ENCODE results near the gene ZNF784. TPM values are rescaled to one million over a fixed set of nuclear protein-coding genes. Genes with fewer than 3 reads are reported as not detected.

The ZNF784 gene
- total and polyA plus RNA-seq, 2 of the 13 experiments (the other 11 are each of a cell fraction or from before 2014, with no cell fraction given) = 4.1 to 4.2 TPM

DNA sequence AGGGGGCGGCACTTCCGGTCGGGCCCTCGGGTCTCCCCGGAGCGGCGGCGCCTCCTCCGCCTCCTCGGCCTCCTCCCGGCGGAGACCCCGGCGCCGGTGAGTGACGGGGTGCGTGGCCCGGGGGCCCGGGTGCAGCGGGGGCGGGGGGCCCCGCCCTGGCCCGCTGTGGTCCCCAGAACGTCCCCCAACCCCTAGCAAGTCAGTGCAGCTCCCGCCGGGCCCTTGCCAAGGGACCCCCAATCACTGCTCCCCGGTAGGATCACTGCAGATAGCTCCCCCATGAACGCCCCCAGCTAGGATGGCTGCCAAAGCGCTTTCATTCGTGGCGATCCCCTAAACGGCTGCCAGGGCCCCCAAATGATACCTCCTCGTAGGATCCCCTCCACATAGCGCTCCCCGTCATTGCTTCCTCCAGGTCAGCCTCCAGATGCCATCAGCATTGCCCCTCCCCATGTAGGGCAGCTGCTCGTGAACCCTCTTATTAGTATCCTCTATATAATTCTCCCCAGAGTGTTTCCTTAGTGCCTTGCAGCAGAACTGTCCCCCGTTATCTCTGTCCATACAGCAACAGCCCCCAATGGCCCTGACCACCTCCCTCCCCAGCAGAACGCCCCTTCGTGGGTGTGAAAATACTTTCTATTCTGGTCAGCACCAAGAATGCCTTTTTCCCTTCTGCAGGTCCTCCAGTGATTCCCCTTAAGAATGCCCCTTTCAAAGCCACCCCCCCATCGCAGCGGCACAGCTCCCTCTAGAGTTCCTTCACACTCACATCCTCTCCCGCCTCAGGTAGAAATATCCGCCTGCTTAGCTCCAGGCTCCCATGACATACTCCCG, 18.5 kb downstream of the ZNF784 start, which contains the start of gene ZNF865 (continued):
- TF ChIP-seq, protein P1, sequence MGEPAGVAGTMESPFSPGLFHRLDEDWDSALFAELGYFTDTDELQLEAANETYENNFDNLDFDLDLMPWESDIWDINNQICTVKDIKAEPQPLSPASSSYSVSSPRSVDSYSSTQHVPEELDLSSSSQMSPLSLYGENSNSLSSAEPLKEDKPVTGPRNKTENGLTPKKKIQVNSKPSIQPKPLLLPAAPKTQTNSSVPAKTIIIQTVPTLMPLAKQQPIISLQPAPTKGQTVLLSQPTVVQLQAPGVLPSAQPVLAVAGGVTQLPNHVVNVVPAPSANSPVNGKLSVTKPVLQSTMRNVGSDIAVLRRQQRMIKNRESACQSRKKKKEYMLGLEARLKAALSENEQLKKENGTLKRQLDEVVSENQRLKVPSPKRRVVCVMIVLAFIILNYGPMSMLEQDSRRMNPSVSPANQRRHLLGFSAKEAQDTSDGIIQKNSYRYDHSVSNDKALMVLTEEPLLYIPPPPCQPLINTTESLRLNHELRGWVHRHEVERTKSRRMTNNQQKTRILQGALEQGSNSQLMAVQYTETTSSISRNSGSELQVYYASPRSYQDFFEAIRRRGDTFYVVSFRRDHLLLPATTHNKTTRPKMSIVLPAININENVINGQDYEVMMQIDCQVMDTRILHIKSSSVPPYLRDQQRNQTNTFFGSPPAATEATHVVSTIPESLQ (CRISPR knock-in tag; conservative IDR thresholded peaks at IDR 0.05) = no peak
- TF ChIP-seq ZNF230 (CRISPR knock-in tag; IDR thresholded peaks at IDR 0.05) = no peak
- no peak for TF ChIP-seq ZSCAN30 (CRISPR knock-in tag; IDR thresholded peaks at IDR 0.05)
- TF ChIP-seq, protein P2, sequence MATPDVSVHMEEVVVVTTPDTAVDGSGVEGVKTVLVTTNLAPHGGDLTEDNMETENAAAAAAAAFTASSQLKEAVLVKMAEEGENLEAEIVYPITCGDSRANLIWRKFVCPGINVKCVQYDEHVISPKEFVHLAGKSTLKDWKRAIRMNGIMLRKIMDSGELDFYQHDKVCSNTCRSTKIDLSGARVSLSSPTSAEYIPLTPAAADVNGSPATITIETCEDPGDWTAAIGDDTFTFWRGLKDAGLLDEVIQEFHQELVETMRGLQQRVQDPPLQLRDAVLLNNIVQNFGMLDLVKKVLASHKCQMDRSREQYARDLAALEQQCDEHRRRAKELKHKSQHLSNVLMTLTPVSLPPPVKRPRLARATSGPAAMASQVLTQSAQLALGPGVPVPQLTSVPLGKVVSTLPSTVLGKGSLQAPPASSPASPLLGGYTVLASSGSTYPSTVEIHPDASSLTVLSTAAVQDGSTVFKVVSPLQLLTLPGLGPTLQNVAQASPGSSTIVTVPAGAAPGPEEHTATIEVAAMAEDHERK (CRISPR knock-in tag; IDR thresholded peaks at IDR 0.05; ENCODE audit: low read depth) = no peak
- TF ChIP-seq HOXA7 (CRISPR knock-in tag; IDR thresholded peaks at IDR 0.05) = no peak
- no peak for TF ChIP-seq ZNF570 (CRISPR knock-in tag; IDR thresholded peaks at IDR 0.05; ENCODE audit: borderline replicate concordance)
- TF ChIP-seq POGZ (CRISPR knock-in tag; IDR thresholded peaks at IDR 0.05) = no peak
- TF ChIP-seq SALL1 (CRISPR knock-in tag; IDR thresholded peaks at IDR 0.05) = 0 out of 2 replicates have a peak, but pooled peaks have one; percentile 26
- TF ChIP-seq ZNF180 (CRISPR knock-in tag; IDR thresholded peaks at IDR 0.05; ENCODE audit: borderline replicate concordance, low read depth) = no peak
- peak; percentile 33; the same call in 1 of the 2 replicates for TF ChIP-seq TBX2 (CRISPR knock-in tag; IDR thresholded peaks at IDR 0.05; ENCODE audit: borderline replicate concordance)
- TF ChIP-seq, protein P3, sequence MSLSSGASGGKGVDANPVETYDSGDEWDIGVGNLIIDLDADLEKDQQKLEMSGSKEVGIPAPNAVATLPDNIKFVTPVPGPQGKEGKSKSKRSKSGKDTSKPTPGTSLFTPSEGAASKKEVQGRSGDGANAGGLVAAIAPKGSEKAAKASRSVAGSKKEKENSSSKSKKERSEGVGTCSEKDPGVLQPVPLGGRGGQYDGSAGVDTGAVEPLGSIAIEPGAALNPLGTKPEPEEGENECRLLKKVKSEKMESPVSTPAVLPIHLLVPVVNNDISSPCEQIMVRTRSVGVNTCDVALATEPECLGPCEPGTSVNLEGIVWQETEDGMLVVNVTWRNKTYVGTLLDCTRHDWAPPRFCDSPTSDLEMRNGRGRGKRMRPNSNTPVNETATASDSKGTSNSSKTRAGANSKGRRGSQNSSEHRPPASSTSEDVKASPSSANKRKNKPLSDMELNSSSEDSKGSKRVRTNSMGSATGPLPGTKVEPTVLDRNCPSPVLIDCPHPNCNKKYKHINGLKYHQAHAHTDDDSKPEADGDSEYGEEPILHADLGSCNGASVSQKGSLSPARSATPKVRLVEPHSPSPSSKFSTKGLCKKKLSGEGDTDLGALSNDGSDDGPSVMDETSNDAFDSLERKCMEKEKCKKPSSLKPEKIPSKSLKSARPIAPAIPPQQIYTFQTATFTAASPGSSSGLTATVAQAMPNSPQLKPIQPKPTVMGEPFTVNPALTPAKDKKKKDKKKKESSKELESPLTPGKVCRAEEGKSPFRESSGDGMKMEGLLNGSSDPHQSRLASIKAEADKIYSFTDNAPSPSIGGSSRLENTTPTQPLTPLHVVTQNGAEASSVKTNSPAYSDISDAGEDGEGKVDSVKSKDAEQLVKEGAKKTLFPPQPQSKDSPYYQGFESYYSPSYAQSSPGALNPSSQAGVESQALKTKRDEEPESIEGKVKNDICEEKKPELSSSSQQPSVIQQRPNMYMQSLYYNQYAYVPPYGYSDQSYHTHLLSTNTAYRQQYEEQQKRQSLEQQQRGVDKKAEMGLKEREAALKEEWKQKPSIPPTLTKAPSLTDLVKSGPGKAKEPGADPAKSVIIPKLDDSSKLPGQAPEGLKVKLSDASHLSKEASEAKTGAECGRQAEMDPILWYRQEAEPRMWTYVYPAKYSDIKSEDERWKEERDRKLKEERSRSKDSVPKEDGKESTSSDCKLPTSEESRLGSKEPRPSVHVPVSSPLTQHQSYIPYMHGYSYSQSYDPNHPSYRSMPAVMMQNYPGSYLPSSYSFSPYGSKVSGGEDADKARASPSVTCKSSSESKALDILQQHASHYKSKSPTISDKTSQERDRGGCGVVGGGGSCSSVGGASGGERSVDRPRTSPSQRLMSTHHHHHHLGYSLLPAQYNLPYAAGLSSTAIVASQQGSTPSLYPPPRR (CRISPR knock-in tag; IDR thresholded peaks at IDR 0.05; ENCODE audit: borderline replicate concordance) = no peak
- TF ChIP-seq CEBPB (IDR thresholded peaks at IDR 0.05; ENCODE audit: borderline replicate concordance, low read depth, low read length) = no peak
- TF ChIP-seq, protein P4, sequence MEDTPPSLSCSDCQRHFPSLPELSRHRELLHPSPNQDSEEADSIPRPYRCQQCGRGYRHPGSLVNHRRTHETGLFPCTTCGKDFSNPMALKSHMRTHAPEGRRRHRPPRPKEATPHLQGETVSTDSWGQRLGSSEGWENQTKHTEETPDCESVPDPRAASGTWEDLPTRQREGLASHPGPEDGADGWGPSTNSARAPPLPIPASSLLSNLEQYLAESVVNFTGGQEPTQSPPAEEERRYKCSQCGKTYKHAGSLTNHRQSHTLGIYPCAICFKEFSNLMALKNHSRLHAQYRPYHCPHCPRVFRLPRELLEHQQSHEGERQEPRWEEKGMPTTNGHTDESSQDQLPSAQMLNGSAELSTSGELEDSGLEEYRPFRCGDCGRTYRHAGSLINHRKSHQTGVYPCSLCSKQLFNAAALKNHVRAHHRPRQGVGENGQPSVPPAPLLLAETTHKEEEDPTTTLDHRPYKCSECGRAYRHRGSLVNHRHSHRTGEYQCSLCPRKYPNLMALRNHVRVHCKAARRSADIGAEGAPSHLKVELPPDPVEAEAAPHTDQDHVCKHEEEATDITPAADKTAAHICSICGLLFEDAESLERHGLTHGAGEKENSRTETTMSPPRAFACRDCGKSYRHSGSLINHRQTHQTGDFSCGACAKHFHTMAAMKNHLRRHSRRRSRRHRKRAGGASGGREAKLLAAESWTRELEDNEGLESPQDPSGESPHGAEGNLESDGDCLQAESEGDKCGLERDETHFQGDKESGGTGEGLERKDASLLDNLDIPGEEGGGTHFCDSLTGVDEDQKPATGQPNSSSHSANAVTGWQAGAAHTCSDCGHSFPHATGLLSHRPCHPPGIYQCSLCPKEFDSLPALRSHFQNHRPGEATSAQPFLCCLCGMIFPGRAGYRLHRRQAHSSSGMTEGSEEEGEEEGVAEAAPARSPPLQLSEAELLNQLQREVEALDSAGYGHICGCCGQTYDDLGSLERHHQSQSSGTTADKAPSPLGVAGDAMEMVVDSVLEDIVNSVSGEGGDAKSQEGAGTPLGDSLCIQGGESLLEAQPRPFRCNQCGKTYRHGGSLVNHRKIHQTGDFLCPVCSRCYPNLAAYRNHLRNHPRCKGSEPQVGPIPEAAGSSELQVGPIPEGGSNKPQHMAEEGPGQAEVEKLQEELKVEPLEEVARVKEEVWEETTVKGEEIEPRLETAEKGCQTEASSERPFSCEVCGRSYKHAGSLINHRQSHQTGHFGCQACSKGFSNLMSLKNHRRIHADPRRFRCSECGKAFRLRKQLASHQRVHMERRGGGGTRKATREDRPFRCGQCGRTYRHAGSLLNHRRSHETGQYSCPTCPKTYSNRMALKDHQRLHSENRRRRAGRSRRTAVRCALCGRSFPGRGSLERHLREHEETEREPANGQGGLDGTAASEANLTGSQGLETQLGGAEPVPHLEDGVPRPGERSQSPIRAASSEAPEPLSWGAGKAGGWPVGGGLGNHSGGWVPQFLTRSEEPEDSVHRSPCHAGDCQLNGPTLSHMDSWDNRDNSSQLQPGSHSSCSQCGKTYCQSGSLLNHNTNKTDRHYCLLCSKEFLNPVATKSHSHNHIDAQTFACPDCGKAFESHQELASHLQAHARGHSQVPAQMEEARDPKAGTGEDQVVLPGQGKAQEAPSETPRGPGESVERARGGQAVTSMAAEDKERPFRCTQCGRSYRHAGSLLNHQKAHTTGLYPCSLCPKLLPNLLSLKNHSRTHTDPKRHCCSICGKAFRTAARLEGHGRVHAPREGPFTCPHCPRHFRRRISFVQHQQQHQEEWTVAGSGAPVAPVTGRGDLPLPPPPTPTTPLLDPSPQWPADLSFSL (CRISPR knock-in tag; IDR thresholded peaks at IDR 0.05) = no peak

Measured in HepG2 (cell line).